HEK293 (cell line): ENCODE measurements around the gene LIN9.

ENCODE experiments used
- GLI2 ChIP-seq: fragments of 450-650 bp; formaldehyde crosslinking; IDR thresholded peaks from 2 replicates; pipeline ENCODE4; 2017; ENCODE audit warnings: missing biosample characterization, missing genetic modification characterization, low read depth, borderline replicate concordance
- HIC1 ChIP-seq: fragments of 450-650 bp; formaldehyde crosslinking; IDR thresholded peaks from 2 replicates; pipeline ENCODE4 v1.5.1; 2016; ENCODE audit warnings: missing biosample characterization, missing genetic modification characterization
- IKZF3 ChIP-seq: fragments of 450-650 bp; IDR thresholded peaks from 2 replicates; pipeline ENCODE4 v1.5.0; 2018; ENCODE audit warnings: missing biosample characterization, mild to moderate bottlenecking, missing genetic modification characterization, moderate library complexity
- MYNN ChIP-seq: fragments of 450-650 bp; formaldehyde crosslinking; IDR thresholded peaks from 2 replicates; pipeline ENCODE4 v1.5.1; 2016; ENCODE audit warnings: missing biosample characterization, missing genetic modification characterization, borderline replicate concordance
- PRDM1 ChIP-seq: fragments of 450-650 bp; formaldehyde crosslinking; IDR thresholded peaks from 2 replicates; pipeline ENCODE4; 2016; ENCODE audit warnings: missing biosample characterization, missing genetic modification characterization
- SCRT1 ChIP-seq: fragments of 450-650 bp; formaldehyde crosslinking; IDR thresholded peaks from 2 replicates; pipeline ENCODE4 v1.5.1; 2016; ENCODE audit warnings: missing biosample characterization, missing genetic modification characterization, borderline replicate concordance
- WT1 ChIP-seq: fragments of 450-650 bp; formaldehyde crosslinking; IDR thresholded peaks from 2 replicates; pipeline ENCODE4 v1.5.1; 2016; ENCODE audit warnings: missing biosample characterization, missing genetic modification characterization
- ZBTB11 ChIP-seq: fragments of 450-650 bp; formaldehyde crosslinking; conservative IDR thresholded peaks from 2 replicates; pipeline ENCODE4 v1.5.1; 2016; ENCODE audit warnings: low read depth, missing biosample characterization, missing genetic modification characterization
- ZBTB44 ChIP-seq: fragments of 450-650 bp; IDR thresholded peaks from 2 replicates; pipeline ENCODE4 v1.5.1; 2018; ENCODE audit warnings: missing biosample characterization, mild to moderate bottlenecking, missing genetic modification characterization
- ZNF148 ChIP-seq: fragments of 450-650 bp; formaldehyde crosslinking; IDR thresholded peaks from 2 replicates; pipeline ENCODE4 v1.5.0; 2017; ENCODE audit warnings: missing biosample characterization, missing genetic modification characterization, borderline replicate concordance
- ZNF211 ChIP-seq: fragments of 450-650 bp; formaldehyde crosslinking; IDR thresholded peaks from 2 replicates; pipeline ENCODE4 v1.5.1; 2016; ENCODE audit warnings: low read depth, missing biosample characterization, missing genetic modification characterization
- ZNF302 ChIP-seq: fragments of 450-650 bp; formaldehyde crosslinking; IDR thresholded peaks from 2 replicates; pipeline ENCODE4 v1.5.1; 2016; ENCODE audit warnings: missing biosample characterization, missing genetic modification characterization, low read depth
- ZNF433 ChIP-seq: fragments of 450-650 bp; formaldehyde crosslinking; IDR thresholded peaks from 2 replicates; pipeline ENCODE4 v1.5.1; 2016; ENCODE audit warnings: missing biosample characterization, missing genetic modification characterization, low read depth
- ZNF501 ChIP-seq: fragments of 450-650 bp; formaldehyde crosslinking; IDR thresholded peaks from 2 replicates; pipeline ENCODE4 v1.5.1; 2016; ENCODE audit warnings: missing biosample characterization, missing genetic modification characterization
- ZNF518A ChIP-seq: fragments of 450-650 bp; formaldehyde crosslinking; conservative IDR thresholded peaks from 2 replicates; pipeline ENCODE4 v1.5.1; 2016; ENCODE audit warnings: low read depth, missing biosample characterization, missing genetic modification characterization
- ZNF529 ChIP-seq: fragments of 450-650 bp; formaldehyde crosslinking; IDR thresholded peaks from 2 replicates; pipeline ENCODE4 v1.5.1; 2017; ENCODE audit warnings: missing genetic modification characterization, missing biosample characterization; ENCODE audit not compliant: insufficient replicate concordance
- ZNF548 ChIP-seq: fragments of 450-650 bp; formaldehyde crosslinking; IDR thresholded peaks from 2 replicates; pipeline ENCODE4 v1.5.1; 2016; ENCODE audit warnings: missing biosample characterization, missing genetic modification characterization
- ZNF623 ChIP-seq: fragments of 450-650 bp; formaldehyde crosslinking; IDR thresholded peaks from 2 replicates; pipeline ENCODE4 v1.5.1; 2016; ENCODE audit warnings: missing biosample characterization, missing genetic modification characterization
- ZNF645 ChIP-seq: fragments of 450-650 bp; formaldehyde crosslinking; IDR thresholded peaks from 2 replicates; pipeline ENCODE4; 2016; ENCODE audit warnings: missing biosample characterization, missing genetic modification characterization
- ZNF777 ChIP-seq: fragments of 450-650 bp; formaldehyde crosslinking; IDR thresholded peaks from 2 replicates; pipeline ENCODE4 v1.5.1; 2017; ENCODE audit warnings: missing biosample characterization, missing genetic modification characterization, borderline replicate concordance
- ZNF785 ChIP-seq: fragments of 450-650 bp; formaldehyde crosslinking; IDR thresholded peaks from 2 replicates; pipeline ENCODE4 v1.5.1; 2016; ENCODE audit warnings: missing biosample characterization, missing genetic modification characterization
- ZNF837 ChIP-seq: fragments of 450-650 bp; formaldehyde crosslinking; IDR thresholded peaks from 2 replicates; pipeline ENCODE4 v1.5.1; 2016; ENCODE audit warnings: missing biosample characterization, missing genetic modification characterization

The LIN9 gene

GRCh38 chr1:226309398-226310244, 657 bp upstream of the LIN9 start (continued):
- TF ChIP-seq HIC1 (no peak), ZBTB44 (tag by site-specific recombination) (peak; percentile 83), ZNF548 (tag by site-specific recombination) (no peak), PRDM1 (tag by site-specific recombination) (peak; percentile 85), ZNF518A (tag by site-specific recombination) (peak; percentile 31; the same call in 1 of the 2 replicates), ZNF529 (tag by site-specific recombination) (no peak), ZNF785 (tag by site-specific recombination) (peak; percentile 20; the same call in 1 of the 2 replicates), WT1 (tag by site-specific recombination) (no peak; the same call in 1 of the 2 replicates), SCRT1 (no peak), GLI2 (tag by site-specific recombination) (no peak), ZNF837 (tag by site-specific recombination) (0 out of 2 replicates have a peak, but pooled peaks have one; percentile 76), ZNF302 (tag by site-specific recombination) (no peak), ZNF433 (tag by site-specific recombination) (no peak), ZBTB11 (tag by site-specific recombination) (peak; percentile 89), IKZF3 (peak; percentile 75; the same call in 1 of the 2 replicates), ZNF501 (tag by site-specific recombination) (peak; percentile 95), ZNF211 (tag by site-specific recombination) (no peak), MYNN (tag by site-specific recombination) (no peak; the same call in 1 of the 2 replicates), ZNF777 (tag by site-specific recombination) (no peak), ZNF645 (tag by site-specific recombination) (no peak), ZNF148 (tag by site-specific recombination) (no peak), ZNF623 (tag by site-specific recombination) (no peak)
